ENCODE measurements around the gene ITPKB.

GRCh38 chr1:226731257-226731893 is 7.7 kb downstream of the ITPKB start:
- no peak for TF ChIP-seq CTCF (conservative IDR thresholded peaks at IDR 0.05; ENCODE audit: low read depth in 2 of 2)
- no peak for TF ChIP-seq EZH2 (IDR thresholded peaks at IDR 0.05; ENCODE audit: low read depth, unreplicated experiment)

Data from GM23338 (cell line).